GM23248 (cell line): ENCODE data around the gene RORB.

Source experiments
- EZH2 ChIP-seq: fragments of 200-600 bp; sonication (generic); IDR thresholded peaks from 2 replicates; pipeline ENCODE4 v1.6.1; 2018; ENCODE audit warnings: antibody characterized with exemption, mild to moderate bottlenecking; ENCODE audit not compliant: insufficient read depth, poor library complexity, severe bottlenecking
- EZH2phosphoT487 ChIP-seq: fragments of 200-600 bp; sonication (generic); IDR thresholded peaks from 2 replicates; pipeline ENCODE4 v1.6.1; 2018; ENCODE audit warnings: antibody characterized with exemption, moderate library complexity, mild to moderate bottlenecking, low read depth; ENCODE audit not compliant: insufficient read depth

DNA sequence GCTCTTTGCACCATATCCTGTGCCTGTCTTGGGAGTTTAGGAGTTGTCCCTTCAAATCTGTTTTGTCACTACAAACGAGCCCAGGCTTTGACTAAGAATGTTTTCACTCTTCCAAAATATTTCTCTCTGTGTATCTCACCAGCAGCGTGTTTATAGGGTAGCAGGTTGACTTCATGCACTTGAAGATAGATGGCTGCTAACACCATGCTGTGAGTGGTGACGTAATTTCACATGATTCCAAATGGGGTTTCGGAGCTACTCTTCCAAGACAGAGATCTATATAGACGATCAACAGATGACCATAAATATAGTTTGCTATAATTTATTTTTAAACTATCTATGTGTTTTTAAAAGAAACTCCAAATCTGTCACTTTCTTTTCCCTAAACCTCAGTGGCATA, 30.6 kb downstream of the RORB start:
- no peak for TF ChIP-seq EZH2phosphoT487
- no peak for TF ChIP-seq EZH2
